Measurements from ENCODE around the gene SORBS1. TPM values are rescaled to one million over a fixed set of nuclear protein-coding genes. Genes with fewer than 3 reads are reported as not detected.

SORBS1 gene
- total RNA-seq, 2 experiments from 2014 or later: 0.57 to 3.1 TPM

DNA sequence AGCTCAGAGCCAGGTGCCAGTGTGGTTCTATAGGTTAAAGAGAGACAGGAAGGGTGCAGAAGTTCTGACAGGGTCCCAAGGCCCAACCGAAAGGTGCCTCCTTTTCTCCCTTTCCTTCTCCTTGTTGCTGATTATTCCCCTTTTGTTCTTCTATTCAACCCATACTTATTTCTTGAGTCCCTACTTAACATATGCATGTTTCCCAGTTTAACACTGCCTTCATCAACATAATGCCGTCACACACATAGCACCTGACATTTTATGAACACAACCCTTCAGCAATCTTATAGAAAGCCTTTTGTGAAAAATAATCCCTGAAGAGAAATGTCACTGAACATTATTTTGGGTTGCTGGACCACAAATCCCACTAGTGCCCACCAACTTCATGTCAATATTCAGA, 39.1 kb downstream of the SORBS1 start:
- no peaks in the 10 kb centered on the region for H3K9me3 ChIP-seq (ENCODE audit: low read length)
- H2AFZ ChIP-seq (ENCODE audit: low read length): no peak overlapping the region
- no peaks in the 10 kb centered on the region for H3K9me2 ChIP-seq (ENCODE audit: insufficient read depth, low read length)
- no peak overlapping the region for H3K4me3 ChIP-seq (ENCODE audit: low read depth, low read length, poor library complexity, severe bottlenecking)
- no peak overlapping the region for H3K27ac ChIP-seq (ENCODE audit: low read depth, low read length, poor library complexity, severe bottlenecking)
- no TSS peak for BruUV-seq (replicated peaks)
- no peak overlapping the region for H3K4me2 ChIP-seq (ENCODE audit: low read length)
- H3K36me3 ChIP-seq (ENCODE audit: insufficient read depth, low read length): no peaks in the 10 kb centered on the region
- no peak for DNase-seq (ENCODE audit: low spot score)
- no peak for TF ChIP-seq EZH2phosphoT487 (IDR thresholded peaks at IDR 0.05; ENCODE audit: borderline replicate concordance, low read depth, low read length)
- TF ChIP-seq, protein P1, sequence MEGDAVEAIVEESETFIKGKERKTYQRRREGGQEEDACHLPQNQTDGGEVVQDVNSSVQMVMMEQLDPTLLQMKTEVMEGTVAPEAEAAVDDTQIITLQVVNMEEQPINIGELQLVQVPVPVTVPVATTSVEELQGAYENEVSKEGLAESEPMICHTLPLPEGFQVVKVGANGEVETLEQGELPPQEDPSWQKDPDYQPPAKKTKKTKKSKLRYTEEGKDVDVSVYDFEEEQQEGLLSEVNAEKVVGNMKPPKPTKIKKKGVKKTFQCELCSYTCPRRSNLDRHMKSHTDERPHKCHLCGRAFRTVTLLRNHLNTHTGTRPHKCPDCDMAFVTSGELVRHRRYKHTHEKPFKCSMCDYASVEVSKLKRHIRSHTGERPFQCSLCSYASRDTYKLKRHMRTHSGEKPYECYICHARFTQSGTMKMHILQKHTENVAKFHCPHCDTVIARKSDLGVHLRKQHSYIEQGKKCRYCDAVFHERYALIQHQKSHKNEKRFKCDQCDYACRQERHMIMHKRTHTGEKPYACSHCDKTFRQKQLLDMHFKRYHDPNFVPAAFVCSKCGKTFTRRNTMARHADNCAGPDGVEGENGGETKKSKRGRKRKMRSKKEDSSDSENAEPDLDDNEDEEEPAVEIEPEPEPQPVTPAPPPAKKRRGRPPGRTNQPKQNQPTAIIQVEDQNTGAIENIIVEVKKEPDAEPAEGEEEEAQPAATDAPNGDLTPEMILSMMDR (conservative IDR thresholded peaks at IDR 0.05; ENCODE audit: low read length): no peak
- intact Hi-C loops (cut with micrococcal nuclease; ENCODE audit: unreplicated experiment): no loop called here
- CTCF ChIA-PET (ENCODE audit: unreplicated experiment): no interaction called here
- H4K20me1 ChIP-seq (ENCODE audit: insufficient read depth, low read length): no peaks in the 10 kb centered on the region
- no peaks in the 10 kb centered on the region for H3K79me2 ChIP-seq (ENCODE audit: insufficient read depth, low read depth, low read length)
- POLR2A ChIA-PET: no interaction called here
- no peaks in the 10 kb centered on the region for H3K4me1 ChIP-seq (ENCODE audit: insufficient read depth, low read length, poor library complexity, severe bottlenecking)

DNA sequence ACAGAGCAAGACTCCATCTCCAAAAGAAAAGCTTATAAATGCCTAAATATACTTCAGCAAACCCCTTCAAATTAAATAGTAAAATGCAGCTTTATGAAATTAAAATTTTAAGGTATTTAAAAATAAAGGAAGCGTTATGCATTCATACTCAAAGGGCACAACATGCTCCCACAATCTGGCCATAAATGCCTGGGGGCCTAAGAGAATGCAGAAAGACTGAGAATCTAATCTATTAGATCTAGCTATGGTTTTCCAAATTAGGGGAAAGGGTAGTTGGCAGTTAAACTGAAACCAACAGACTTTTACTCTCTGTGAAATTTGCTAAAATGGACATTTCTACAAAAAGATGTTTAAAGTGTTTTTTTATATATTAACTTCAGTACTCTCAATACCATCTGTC, 40.6 kb downstream of the SORBS1 start:
- H4K20me1 ChIP-seq (ENCODE audit: insufficient read depth, low read length): no peaks in the 10 kb centered on the region
- no peaks in the 10 kb centered on the region for H3K4me1 ChIP-seq (ENCODE audit: insufficient read depth, low read length, poor library complexity, severe bottlenecking)
- H3K36me3 ChIP-seq (ENCODE audit: insufficient read depth, low read length): no peaks in the 10 kb centered on the region
- no peak overlapping the region for H3K4me2 ChIP-seq (ENCODE audit: low read length)
- H3K27ac ChIP-seq (ENCODE audit: low read depth, low read length, poor library complexity, severe bottlenecking): no peak overlapping the region
- no peak overlapping the region for H3K4me3 ChIP-seq (ENCODE audit: low read depth, low read length, poor library complexity, severe bottlenecking)
- no peak overlapping the region for H2AFZ ChIP-seq (ENCODE audit: low read length)
- no peak for DNase-seq (ENCODE audit: low spot score)
- intact Hi-C loops (cut with micrococcal nuclease; ENCODE audit: unreplicated experiment): no loop called here
- no peaks in the 10 kb centered on the region for H3K9me3 ChIP-seq (ENCODE audit: low read length)
- CTCF ChIA-PET (ENCODE audit: unreplicated experiment): no interaction called here
- POLR2A ChIA-PET: interaction anchor here (0.7 to 1.5 kb wide), 3 partner anchors 11 to 29 kb away, joined by 3 to 4 read pairs (median 3); no protein-coding TSS in a partner anchor
- TF ChIP-seq, protein P1 (conservative IDR thresholded peaks at IDR 0.05; ENCODE audit: low read length): no peak
- no peak for TF ChIP-seq EZH2phosphoT487 (IDR thresholded peaks at IDR 0.05; ENCODE audit: borderline replicate concordance, low read depth, low read length)
- H3K9me2 ChIP-seq (ENCODE audit: insufficient read depth, low read length): no peaks in the 10 kb centered on the region
- no peaks in the 10 kb centered on the region for H3K79me2 ChIP-seq (ENCODE audit: insufficient read depth, low read depth, low read length)
- BruUV-seq (replicated peaks): no TSS peak

DNA sequence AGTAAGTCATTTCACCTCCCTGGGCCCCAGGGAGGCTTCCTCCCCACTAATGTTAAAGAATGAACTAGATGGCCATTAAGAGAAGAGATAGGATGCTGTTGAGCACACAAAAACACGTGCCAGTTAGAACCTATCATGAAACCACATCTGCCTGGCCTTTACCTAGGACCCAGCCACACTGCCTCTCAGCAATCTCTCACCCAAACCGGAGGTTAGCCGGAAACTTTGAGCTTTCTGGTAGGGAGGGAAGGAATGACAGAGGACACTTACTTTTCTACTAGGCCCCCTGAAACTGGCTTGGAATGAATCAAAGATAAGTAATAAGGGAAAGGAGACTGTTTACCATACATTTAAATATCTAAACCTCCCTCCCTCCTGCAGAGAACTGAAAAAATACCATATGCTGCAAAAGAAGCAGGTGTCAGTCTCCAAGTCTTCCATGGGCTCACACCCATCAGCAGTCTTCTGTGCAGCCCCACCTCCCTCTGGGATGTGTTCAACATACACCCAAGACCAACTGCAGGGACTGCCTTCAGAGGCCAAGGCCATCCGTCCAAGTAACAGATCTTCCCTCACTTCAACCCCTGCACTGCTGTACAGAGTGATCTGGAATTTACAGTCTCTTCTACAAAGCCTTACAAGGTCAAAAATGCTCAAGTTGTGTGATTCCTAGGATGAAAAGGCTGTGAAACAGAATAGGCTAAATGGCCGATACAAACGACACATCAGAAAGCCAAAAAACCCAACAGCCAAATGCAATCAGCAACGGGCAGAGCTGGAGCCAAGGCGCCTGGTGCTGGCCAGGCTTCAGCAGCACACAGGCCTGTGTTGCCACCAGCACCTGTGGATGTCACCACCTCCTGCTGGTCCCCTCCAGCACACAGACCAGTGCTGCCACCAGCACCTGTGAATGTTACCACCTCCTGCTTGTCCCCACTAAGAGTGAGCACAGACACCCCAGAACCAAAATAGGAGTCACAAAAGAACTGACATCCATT, 42.4 kb downstream of the SORBS1 start:
- Histone ChIP-seq H3K9me2 (ENCODE audit: insufficient read depth, low read length) (no peaks in the 10 kb centered on the region), H3K36me3 (ENCODE audit: insufficient read depth, low read length) (no peaks in the 10 kb centered on the region), H3K4me1 (ENCODE audit: insufficient read depth, low read length, poor library complexity, severe bottlenecking) (no peaks in the 10 kb centered on the region), H3K79me2 (ENCODE audit: insufficient read depth, low read depth, low read length) (no peaks in the 10 kb centered on the region), H3K9me3 (ENCODE audit: low read length) (no peaks in the 10 kb centered on the region), H3K4me3 (ENCODE audit: low read depth, low read length, poor library complexity, severe bottlenecking) (no peak overlapping the region), H4K20me1 (ENCODE audit: insufficient read depth, low read length) (no peaks in the 10 kb centered on the region), H2AFZ (ENCODE audit: low read length) (no peak overlapping the region), H3K27ac (ENCODE audit: low read depth, low read length, poor library complexity, severe bottlenecking) (no peak overlapping the region), H3K4me2 (ENCODE audit: low read length) (no peak overlapping the region)
- CTCF ChIA-PET (ENCODE audit: unreplicated experiment): no interaction called here
- no peak for TF ChIP-seq EZH2phosphoT487 (IDR thresholded peaks at IDR 0.05; ENCODE audit: borderline replicate concordance, low read depth, low read length)
- TF ChIP-seq, protein P1 (conservative IDR thresholded peaks at IDR 0.05; ENCODE audit: low read length): no peak
- no TSS peak for BruUV-seq (replicated peaks)
- intact Hi-C loops (cut with micrococcal nuclease; ENCODE audit: unreplicated experiment): no loop called here
- POLR2A ChIA-PET: interaction anchor here (0.6 kb wide), 1 partner anchor 51 kb away, joined by 3 read pairs; no protein-coding TSS in a partner anchor
- no peak for DNase-seq (ENCODE audit: low spot score)
